HT-29 (cell line): ENCODE measurements around the gene ZBP1. TPM values are rescaled to one million over a fixed set of nuclear protein-coding genes. Genes with fewer than 3 reads are reported as not detected.
A peak's percentile ranks its signal among the peaks of the same experiment; 100 is the strongest.

ENCODE experiments used
- DNase-seq: peaks from one replicate; pipeline ENCODE4 v3.0.0-alpha.2; 2015; ENCODE audit warnings: low spot score
- total RNA-seq: library from RNA; depleted of rRNA; stranded (reverse); fragments of >200 nt; shearing (Covaris generic); gene quantifications from 2 replicates; pipeline ENCODE4 v1.2.3, GENCODE V29; 2014

ZBP1 gene
- total RNA-seq, 1 experiment from 2014 or later = 2.0 TPM

- no peak for DNase-seq
These were observed 985 bp downstream of the ZBP1 start for GRCh38 chr20:57619051-57619831.

GRCh38 chr20:57618764-57619050 is 1.5 kb downstream of the ZBP1 start:
- no peak for DNase-seq

GRCh38 chr20:57618091-57618763 is 2.0 kb downstream of the ZBP1 start:
- DNase-seq = peak; percentile 92

- DNase-seq = no peak
These were observed 3.0 kb downstream of the ZBP1 start for GRCh38 chr20:57617079-57617795.

- no peak for DNase-seq
These were observed 3.9 kb downstream of the ZBP1 start for GRCh38 chr20:57616143-57616951.

GRCh38 chr20:57615445-57615811 is 4.8 kb downstream of the ZBP1 start:
- DNase-seq = no peak

- no peak for DNase-seq
These were observed 5.5 kb downstream of the ZBP1 start for GRCh38 chr20:57614490-57615444.

GRCh38 chr20:57613481-57613921 is 6.7 kb downstream of the ZBP1 start:
- no peak for DNase-seq

GRCh38 chr20:57612916-57613315 is 7.3 kb downstream of the ZBP1 start:
- no peak for DNase-seq

- DNase-seq = no peak
These were observed 7.8 kb downstream of the ZBP1 start for GRCh38 chr20:57612436-57612835.

GRCh38 chr20:57611586-57612311 is 8.5 kb downstream of the ZBP1 start:
- no peak for DNase-seq

GRCh38 chr20:57610261-57610952 is 9.8 kb downstream of the ZBP1 start:
- no peak for DNase-seq

- no peak for DNase-seq
These were observed 10.4 kb downstream of the ZBP1 start for GRCh38 chr20:57609842-57610167.

GRCh38 chr20:57609086-57609841 is 11.0 kb downstream of the ZBP1 start:
- DNase-seq = no peak

GRCh38 chr20:57608516-57608915 is 11.7 kb downstream of the ZBP1 start:
- DNase-seq = no peak

- no peak for DNase-seq
These were observed 14.3 kb downstream of the ZBP1 start for GRCh38 chr20:57605878-57606277.

- no peak for DNase-seq
These were observed 15.2 kb downstream of the ZBP1 start for GRCh38 chr20:57605045-57605444.

GRCh38 chr20:57603120-57603519 is 17.1 kb downstream of the ZBP1 start:
- DNase-seq = no peak

GRCh38 chr20:57601737-57602136 is 18.5 kb downstream of the ZBP1 start:
- DNase-seq = no peak
